GM12872 (cell line): ENCODE data around the gene MAPT.

Source experiments
- CTCF ChIP-seq: IDR thresholded peaks from 3 replicates; pipeline ENCODE4 v1.5.1; 2011; ENCODE audit warnings: low read depth, mild to moderate bottlenecking, low read length, moderate library complexity; ENCODE audit not compliant: insufficient read depth

The MAPT gene

GRCh38 chr17:46020023-46020761 lies 125.8 kb downstream of the MAPT start:
- no peak for TF ChIP-seq CTCF

DNA sequence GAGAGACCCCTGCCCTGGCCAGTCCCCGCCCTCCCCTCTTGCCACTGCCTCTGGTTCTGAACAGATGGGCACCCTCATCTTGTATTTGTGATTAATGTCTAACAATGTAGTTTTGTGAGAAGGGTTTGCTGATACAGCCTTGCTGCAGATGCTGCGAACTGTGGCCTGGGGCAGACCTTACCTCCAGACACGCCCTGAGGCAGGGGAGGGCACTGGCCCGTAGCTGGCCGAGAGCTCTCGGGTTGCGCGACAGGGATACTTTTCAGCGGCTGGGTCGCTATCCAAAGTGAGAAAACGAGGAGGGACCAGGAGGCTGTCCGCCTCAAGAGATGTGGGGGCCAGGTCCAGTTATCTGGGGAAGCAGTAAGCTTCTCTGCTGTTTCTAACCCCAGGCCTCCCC lies 126.6 kb downstream of the MAPT start:
- TF ChIP-seq CTCF = no peak

- no peak for TF ChIP-seq CTCF
These were observed 129.5 kb downstream of the MAPT start for GRCh38 chr17:46023783-46024388.

DNA sequence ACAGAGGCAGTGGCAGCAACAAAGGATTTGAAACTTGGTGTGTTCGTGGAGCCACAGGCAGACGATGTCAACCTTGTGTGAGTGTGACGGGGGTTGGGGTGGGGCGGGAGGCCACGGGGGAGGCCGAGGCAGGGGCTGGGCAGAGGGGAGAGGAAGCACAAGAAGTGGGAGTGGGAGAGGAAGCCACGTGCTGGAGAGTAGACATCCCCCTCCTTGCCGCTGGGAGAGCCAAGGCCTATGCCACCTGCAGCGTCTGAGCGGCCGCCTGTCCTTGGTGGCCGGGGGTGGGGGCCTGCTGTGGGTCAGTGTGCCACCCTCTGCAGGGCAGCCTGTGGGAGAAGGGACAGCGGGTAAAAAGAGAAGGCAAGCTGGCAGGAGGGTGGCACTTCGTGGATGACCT lies 130.2 kb downstream of the MAPT start:
- no peak for TF ChIP-seq CTCF

- TF ChIP-seq CTCF = no peak
These were observed 130.7 kb downstream of the MAPT start for GRCh38 chr17:46025060-46025459.

- TF ChIP-seq CTCF = no peak
These were observed 131.3 kb downstream of the MAPT start for GRCh38 chr17:46025510-46026165.

DNA sequence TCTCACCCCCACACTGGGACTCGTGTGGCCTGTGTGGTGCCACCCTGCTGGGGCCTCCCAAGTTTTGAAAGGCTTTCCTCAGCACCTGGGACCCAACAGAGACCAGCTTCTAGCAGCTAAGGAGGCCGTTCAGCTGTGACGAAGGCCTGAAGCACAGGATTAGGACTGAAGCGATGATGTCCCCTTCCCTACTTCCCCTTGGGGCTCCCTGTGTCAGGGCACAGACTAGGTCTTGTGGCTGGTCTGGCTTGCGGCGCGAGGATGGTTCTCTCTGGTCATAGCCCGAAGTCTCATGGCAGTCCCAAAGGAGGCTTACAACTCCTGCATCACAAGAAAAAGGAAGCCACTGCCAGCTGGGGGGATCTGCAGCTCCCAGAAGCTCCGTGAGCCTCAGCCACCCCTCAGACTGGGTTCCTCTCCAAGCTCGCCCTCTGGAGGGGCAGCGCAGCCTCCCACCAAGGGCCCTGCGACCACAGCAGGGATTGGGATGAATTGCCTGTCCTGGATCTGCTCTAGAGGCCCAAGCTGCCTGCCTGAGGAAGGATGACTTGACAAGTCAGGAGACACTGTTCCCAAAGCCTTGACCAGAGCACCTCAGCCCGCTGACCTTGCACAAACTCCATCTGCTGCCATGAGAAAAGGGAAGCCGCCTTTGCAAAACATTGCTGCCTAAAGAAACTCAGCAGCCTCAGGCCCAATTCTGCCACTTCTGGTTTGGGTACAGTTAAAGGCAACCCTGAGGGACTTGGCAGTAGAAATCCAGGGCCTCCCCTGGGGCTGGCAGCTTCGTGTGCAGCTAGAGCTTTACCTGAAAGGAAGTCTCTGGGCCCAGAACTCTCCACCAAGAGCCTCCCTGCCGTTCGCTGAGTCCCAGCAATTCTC lies 132.1 kb downstream of the MAPT start:
- no peak for TF ChIP-seq CTCF
